ENCODE data around the gene EIF1.

EIF1 gene

DNA sequence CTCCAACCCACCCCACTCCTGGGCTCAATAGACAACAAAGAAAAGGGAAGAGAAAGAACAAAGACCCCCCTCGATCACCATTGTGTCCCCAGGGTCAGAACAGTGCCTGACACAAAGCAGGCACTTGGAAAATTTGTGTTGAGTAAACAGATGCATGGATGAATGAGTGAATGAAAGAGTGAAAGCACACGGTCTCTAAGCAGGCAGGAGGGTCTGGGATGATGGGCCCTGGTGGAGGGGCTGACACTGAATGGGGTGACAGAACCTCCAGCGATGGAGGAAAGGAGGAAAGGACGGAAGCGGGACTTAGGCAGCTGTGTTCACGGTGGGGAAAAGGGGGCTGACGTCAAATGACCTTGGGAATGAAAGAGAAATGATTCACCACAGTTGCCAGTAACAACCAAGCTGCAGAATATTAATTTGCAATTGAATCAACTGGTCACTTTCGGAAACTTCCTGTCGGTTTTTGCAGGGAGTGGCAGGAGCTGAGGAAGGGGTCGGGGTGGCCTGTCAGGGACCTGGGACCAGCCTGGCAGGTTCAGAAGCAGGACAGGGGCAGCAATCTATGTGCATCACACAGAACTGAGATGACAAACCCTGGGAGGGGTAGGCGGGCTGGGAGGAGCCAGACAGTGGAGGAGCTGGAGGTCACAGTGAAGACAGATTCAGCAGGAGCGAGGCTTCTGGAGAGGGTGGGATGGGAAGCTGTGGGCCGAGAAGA lies 16.7 kb downstream of the EIF1 start:
- DNase-seq, result peak; percentile 69

DNA sequence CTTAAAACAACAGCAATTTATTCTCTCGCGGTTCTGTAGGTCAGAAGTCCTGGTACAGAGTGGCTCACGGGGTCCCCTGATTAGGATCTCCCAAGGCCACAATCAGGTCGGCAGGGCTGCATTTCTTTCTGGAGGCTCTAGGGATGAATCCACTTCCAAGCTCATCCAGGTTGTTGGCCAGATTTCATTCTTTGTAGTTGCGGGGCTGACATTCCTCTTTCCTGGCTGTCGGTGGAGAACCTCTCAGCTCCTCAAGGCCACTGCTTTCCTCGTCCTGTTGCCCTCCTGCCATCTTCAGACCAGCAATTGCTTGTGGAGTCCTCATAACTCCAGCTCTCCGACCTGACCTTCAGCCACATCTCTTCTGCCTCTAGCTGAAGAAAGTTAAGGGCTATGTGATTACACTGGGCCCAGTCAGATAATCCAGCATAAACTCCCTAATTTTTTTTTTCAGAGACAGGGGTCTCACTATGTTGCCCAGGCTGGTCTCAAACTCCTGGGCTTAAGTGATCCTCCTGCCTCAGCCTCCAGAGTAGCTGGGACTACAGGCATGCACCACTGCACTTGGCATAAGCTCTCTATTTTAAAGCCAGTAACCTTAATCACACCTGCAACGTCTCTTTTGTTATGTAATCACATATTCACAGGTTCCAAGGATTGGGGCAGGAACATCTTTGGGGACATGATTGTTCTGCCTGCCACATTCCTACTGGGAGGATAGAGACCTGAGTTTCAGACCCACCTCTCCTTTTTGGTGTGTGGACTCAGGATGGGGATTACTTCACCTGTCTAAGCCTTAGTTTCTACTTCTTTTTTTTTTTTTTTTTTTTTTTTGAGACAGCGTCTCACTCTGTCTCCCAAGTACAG lies 19.4 kb downstream of the EIF1 start:
- no peak for DNase-seq

DNA sequence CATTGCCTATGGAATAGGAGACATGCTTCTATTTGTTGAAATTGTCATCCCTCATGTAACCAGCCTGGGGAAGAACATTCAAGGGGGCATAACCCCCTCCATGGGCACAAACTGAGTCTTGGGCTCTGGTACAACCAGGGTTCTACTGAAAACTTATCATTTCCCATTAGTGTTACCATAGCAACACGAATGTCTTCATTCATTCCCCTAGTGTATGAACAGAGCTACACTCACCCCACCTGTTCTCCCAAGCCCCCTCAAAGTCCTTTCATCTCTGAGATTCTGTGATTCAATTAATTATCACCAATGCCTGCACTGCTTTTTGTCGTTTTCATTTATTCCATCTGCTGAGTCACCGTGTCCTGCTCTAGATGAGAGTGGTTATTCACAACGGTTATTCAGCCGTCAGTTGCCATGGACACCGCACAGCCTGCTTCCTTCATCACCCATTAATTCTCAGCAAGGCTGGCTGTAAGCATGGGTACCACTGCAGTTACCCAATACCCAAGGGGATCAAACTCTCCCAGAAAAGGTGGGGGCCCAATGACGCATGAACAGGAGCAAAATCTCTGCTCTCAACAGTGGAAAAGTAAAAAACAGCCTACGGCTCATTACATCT lies 21.9 kb downstream of the EIF1 start:
- peak; percentile 79 for DNase-seq

DNA sequence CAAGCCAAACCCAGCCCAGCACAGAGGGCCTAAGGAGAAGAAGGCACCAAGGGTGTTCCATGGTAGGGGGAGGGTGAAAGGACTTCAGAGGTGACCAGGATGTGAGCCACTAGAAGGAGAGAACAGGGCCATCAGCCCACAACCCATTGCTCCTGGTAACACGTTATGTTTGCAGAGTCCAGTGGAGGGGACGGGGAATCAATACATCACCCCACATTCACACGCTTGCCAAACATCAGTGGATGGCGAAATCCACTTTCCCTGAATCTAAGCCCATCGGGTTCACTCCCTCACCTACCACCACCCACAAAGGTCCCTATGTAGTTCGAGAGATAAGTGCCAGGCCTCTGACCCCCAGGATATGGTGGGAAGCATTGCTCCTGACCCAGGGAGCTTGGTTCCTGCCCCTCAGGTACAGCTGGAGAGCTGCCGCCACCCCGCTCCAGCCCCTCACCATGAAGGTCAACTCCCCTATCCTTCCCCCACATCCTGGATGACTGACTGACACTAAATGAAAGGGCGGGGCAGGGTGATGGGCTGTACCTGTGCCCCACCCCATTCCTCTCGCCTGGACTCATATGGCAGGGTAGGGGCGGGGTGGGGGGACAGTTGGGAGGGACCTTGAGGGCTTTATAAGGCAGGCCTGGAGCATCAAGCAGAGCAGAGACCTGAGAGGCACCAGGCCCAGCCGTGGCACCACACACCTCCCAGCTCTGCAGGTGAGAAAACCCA lies 23.1 kb downstream of the EIF1 start, which contains the start of gene GAST:
TSS of gene GAST (plus strand) at position 663 of the 732 bp plus-strand sequence. CDS start 3,106 bp downstream, outside the sequence.
- no peak for DNase-seq

DNA sequence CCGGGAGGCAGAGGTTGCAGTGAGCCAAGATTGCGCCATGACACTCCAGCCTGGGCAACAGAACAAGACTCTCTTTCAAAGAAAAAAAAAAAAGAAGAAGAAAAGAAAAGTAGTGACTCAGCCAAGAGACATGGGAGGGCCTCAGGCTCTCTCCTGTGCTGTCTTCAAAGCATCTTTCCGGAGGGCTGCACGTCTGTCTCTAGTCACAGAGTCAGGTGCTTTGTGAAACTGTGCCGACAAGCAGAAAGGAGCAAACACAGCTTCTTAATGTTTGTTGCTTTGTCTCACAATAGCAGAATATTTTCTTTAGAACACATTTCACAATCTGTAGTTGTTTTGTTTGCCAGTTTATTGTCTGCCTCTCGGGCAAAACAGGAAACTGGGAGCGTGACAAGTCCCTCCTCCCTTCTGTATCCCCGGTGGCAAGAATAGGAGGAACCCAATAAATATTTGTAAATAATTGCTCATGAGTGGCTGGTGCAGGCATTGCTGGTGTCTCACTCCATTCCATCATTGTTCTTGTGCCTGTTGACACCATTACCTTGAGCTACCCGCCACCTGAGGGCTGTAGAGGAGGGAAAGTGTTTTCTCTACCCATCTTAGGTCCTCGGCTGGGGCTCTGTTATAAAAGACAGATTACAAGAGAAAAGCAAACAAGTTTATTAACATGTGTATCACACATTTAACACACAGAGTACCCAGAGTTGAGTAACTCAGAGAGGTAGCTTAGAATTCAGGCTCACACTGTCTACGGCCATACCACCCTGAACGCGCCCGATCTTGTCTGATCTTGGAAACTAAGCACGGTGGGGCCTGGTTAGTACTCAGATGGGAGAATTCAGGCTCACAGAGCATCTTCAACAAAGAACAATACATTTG lies 29.0 kb downstream of the EIF1 start:
- DNase-seq, result no peak

DNA sequence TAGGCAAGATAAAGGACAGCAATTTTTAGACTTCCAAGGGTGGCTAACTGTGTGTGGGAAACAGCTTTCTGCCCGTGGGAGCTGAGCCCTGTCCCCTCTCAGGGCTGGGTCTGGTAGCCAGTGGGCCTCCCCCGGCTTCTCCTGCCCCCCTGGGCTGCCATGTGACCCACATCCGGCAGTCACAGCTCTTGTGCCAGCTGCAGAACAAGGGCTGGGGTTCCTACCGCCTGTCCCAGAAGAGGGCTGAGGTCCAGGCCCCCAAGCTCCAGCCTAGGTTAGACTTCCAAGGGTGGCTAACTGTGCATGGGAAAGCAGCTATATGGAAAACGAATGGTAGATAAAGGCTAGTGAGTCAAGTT lies 29.6 kb downstream of the EIF1 start:
- no peak for DNase-seq

DNA sequence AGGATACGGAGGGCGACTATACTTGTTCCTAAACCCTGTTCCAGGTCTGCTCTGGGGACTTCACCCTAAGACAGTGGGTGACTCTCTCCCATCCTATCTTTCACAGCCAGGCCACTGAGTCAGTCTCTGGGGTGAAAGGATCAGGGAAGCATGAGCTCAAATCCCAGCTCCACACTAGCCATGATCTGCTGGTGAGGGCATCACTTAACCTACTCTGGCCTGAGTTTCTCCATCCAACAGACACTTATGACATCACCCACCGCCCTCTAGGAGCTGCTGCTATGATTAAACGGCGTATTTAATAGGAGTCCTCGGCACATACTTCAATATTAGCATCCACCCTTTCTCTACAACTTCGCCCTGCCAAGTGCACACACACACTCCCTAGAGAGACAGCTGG lies 33.5 kb downstream of the EIF1 start:
- DNase-seq, result no peak

DNA sequence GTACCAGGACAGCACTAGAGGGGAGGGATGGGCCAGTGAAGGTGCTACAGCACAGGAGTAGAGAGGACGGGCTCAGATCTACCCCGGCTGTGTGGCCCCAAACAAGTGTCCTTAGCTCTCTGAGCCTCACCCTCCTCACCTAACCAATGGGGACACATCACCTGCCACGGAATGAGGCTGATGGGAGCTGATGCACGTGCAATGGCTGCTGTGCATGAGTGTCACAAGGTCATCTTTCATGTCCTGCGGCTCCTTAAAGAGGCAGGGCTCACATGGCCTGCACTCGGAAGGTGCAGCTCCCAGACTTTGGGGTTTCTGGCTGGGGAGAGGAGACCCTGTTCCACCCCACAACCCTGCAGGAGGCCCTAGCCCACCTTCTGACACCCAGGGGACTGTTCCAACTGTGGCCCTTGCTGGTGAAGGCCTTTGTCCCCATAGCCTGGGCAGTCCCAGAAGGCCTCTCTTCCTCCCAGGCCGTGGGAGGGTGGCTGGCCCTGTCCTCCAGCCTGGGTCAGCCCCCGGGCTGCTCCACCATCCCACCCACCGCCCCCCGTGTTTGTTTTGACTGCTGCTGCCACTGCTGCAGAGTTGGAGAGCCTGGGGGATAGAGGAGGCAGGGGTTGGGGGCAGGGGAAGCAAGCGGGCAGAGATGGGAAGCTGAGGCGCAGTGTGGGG lies 35.3 kb downstream of the EIF1 start:
- no peak for DNase-seq

DNA sequence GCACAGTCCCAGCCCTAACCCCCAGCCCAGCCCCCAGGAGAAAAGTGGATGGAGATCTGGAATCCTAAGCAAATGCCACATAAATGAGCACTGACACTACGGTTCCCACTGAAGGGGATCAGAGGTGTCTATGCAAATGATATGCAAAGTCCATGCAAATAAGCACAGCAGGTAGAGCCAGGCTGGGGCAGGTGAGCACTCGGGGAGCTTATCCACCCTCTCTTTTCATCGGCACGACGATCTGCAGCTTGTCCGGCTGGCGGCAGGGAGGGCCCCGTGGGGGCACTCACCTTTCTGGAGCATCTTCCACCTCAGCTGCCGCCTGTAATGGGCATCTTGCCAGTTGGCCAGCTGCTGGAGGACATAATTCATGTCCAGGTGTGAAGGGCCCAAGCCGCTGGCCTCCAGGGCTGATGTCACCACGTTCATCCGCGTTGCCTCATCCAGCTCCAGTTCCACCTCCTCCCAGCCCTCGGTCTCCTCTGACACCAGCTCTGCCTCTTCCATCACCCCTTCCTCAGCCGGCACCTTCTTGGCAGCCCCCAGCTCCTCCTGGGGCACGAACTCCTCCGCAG lies 35.9 kb downstream of the EIF1 start:
- DNase-seq, result no peak

DNA sequence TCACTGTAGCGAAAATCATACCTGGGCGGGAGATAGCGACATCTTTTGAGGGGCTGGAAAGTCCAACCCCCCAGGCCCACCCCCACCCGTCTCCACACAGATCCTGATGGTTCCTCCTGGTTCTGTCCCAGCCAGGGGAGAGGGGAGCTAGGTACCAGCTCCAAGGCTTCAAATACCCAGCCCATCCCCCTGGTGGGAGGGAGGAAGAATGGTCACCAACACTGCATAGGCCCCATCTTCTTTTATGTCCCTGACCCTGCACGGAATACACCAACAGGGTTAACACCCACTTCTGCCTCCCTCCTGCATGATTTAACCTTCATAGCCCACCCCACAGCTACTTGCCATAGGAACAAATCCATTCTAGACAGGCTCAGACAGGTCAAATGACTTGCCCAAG lies 36.4 kb downstream of the EIF1 start:
- no peak for DNase-seq

DNA sequence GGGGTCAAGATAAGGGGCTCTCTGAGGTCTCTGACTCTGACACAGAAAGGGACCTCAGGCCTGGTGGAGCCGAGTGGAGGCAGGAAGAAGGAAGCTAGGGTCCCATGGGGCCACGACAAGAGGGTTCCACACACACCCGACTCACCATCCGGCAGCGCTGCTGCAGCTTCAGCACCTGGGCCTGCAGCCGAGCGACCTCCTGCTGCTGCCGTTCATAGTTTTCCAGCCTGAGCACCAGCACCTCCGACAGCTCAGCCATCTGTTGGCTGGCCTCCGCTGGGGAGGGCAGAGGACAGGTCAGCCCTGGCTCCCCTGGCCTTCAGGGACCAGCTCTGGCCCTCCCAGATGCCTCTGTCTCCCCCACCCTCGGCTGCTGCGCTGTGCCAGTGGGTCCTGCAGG lies 39.4 kb downstream of the EIF1 start:
- DNase-seq, result no peak

DNA sequence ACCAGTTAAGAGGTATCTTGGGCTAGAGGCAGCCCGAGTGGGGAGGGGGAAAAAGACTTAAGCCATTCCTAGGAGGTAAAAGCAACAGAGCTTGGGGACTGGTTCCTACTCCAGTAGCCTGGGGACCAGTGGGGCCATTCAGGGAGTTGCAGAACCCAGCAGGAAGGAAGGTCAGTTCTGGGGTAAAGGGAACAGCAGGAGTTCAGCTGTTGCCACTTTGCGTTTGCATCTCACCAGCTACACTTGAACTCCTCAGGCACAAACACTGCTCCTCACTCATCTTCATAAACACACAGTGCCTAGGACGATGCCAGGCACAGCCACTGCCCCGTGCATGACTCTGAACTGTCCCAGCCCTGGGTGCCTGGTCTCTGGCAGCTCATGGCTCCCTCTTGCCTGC lies 41.8 kb downstream of the EIF1 start:
- DNase-seq, result peak; percentile 36

DNA sequence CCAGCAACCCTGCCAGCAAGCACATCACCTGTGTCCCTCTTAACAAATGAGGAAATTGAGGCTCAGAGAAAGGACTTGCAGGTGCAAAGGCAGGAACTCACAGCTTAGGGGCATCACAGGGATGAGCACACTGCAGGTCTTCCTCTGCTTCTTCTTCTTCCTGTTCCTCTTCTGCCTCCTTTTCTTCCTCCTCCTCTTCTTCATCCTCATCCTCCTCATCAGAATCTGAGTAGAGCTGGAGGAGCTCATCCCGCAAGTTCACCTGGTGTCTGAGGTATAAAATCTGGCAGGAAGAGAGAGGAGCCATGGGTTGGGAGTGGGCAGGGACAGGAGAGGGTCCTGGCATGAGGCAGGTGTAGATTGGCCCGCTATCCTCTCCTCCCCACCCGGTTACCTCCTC lies 43.2 kb downstream of the EIF1 start:
- no peak for DNase-seq

DNA sequence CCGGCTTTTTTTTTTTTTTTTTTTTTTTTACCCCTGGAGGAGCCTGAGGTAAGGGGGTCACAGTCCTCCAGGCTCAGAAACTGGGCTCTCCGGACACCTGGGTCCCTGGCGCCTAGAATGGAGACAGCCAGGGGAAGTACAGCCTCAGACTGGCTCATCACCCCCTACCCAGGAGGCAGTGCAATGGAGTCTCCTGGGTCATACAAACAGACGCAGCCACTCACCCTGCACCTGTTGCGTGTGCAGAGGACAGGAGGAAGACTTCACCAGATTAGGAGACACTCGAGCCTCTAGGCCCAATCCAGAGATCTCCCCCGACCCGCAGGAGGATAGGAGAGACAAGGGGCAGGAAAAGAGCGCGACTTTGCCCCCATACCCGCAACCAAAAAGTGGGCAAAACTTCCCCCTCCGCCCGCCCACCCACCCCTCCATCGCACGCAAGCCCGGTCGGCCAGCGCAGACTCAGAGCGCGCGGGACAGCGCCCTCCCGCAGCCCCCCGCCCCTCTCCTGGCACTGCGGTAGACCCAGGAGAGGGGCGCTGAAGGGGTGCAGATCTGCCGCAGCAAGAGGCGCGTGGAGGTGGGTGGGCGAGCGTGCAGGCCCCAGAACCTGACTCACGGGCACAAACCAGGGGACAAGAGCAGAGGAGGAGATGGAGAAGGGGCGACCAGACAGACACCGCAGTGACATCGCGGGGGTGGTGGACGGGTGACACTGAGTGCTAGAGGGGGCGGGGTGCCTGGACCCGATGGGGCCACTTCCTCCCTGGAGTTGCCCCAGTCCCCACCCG lies 44.9 kb downstream of the EIF1 start:
- DNase-seq, result peak; percentile 43

DNA sequence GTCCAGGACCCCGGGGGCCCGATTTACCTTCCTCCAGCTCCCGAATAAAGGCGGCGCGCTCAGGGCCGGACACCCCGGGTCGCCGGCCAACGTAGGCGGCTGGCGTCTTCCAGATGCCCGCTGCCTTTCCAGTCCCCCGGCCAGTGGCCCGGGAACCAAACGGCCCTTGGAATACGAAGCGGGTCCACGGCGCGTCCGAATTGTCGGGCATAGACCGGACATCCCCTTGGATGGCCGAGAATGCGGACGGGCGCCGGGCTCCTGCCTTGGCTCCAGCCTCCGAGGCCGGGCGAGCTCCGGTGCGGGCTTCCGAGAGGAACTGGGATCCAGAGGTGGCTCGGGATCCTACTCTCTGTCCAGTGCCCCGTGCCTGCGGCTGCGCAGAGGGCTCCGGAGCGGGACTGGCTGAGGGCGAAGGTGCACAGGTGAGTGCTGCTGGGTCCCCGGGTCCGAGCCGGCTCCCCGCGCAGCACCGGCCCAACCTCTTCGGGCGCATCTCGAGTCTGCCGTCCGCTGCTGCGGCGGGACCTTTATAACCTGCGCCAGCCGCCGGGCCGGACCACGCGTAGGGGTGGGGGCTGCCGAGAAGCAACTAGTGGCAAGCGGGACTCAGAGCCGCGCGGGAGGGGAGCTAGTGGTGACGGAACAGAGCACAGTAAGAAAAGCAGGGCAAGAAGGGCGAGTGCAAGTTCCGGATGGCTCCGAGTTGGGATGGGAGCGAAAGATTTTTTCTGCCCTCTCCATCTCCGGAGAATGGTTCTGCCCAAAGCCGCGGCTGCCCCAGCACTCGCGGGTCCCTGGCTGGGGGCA lies 45.7 kb downstream of the EIF1 start, which contains the start of gene HAP1:
TSS of gene HAP1 (minus strand) at position 505 of the 810 bp plus-strand sequence. CDS start at position 496, 9 bp downstream.
- DNase-seq, result peak; percentile 78

DNA sequence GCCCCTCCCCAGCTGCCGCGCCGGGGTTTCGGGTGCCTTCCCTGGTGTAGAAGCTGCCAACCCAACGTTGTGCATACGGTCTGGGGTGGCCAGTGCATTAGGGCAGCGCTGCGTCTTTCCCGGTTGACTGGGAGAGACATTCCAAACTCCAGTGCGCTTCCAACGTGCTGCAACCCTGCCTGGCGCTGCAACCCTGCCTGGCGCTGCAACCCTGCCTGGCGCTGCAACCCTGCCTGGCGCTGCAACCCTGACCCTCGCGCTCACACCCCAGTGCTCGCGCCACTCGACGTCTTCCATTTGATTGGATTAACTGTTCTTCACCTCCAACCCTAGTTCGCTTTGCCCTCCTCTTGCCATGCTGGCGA lies 46.2 kb downstream of the EIF1 start:
- DNase-seq, result no peak

DNA sequence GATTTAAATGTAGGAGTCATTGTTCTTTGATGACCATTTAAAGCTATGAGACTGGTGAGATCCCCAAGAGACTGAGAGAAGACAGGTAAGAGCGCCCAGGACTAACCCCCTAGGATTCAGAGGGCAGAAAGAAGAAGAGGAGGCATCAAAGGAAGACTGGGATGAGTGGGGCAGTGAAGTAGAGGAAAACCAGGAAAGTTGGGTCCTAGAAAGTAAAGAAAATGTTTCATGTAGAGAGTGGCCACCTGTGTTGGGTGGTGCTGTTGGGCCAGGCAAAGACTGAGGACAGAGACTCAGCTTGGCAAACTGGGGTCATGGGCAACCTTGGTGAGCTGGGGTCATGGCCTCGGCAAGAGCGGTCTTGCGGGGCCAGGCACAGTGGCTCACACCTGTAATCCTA lies 47.1 kb downstream of the EIF1 start:
- no peak for DNase-seq

DNA sequence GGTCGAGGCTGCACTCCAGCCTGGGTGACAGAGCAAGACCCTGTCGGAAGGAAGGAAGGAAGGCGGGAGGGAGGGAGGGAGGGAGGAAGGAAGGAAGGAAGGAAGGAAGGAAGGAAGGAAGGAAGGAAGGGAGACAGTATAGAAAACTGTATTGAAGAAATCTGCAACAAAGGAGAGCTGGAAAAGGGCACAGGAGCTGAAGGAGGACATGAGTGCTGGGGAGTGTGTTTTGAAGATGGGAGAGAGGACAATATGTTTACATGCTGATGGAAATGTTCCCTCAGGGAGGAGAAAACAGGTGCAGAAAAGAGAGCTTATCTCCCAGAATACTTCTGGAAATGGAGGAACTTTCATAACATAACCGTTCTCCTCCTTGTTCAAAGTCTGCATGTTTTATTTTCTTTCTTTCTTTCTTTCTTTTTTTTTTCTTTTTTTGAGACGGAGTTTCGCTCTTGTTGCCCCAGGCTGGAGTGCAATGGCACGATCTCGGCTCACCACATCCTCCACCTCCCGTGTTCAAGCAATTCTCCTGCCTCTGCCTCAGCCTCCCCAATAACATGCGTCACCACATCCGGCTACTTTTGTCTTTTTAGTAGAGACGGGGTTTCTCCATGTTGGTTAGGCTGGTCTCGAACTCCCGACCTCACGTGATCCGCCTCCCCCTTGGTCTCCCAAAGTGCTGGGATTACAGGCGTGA lies 48.4 kb downstream of the EIF1 start:
- no peak for DNase-seq

DNA sequence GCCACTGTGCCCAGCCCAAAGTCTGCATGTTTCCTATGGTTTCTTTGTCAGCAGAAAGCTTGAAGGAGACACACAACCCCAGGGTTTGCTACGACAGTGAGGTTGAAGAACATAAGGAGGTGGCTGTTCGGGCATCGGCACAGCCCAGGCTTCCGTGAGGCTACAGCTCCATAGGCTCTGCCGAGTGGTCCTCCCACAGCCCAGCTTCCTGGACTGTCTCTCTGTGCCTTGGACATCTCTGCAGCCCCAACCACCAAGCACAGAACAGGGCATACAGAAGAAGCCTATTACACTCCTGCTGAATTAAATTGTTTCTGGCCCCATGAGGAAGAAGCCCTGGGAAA lies 49.0 kb downstream of the EIF1 start:
- DNase-seq, result no peak
